Natural killer cell (primary cell): ENCODE results near the gene HYCC1. TPM values are rescaled to one million over a fixed set of nuclear protein-coding genes. Genes with fewer than 3 reads are reported as not detected.

ENCODE experiments used
- ATAC-seq, 3 donors: fragments of 150-1000 bp in 2 of 3; fragments of 200-7000 bp in 1 of 3; cut with Tn5 transposase; 1 replicate in 1 of 3; 2 replicates in 2 of 3; pipeline ENCODE4 v1.10.0; 2021; ENCODE audit warnings: mild to moderate bottlenecking in 2 of 3, moderate library complexity in 2 of 3
- DNase-seq, 2 donors: peaks; one replicate each; pipeline versions ENCODE4 v3.0.0 to v3.0.0-alpha.2; 2013 to 2021; ENCODE audit warnings: mixed read lengths in 1 of 2
- H3K27ac ChIP-seq: one replicate; pipeline ENCODE4 v1.5.1; 2013; ENCODE audit warnings: mild to moderate bottlenecking, low read length
- H3K27me3 ChIP-seq: one replicate; pipeline ENCODE4 v1.6.1; 2013; ENCODE audit warnings: low read length; ENCODE audit not compliant: control insufficient read depth, insufficient read depth
- H3K36me3 ChIP-seq: one replicate; pipeline ENCODE4 v1.6.1; 2013; ENCODE audit warnings: low read length; ENCODE audit not compliant: control insufficient read depth, insufficient read depth
- H3K4me1 ChIP-seq: one replicate; pipeline ENCODE4 v1.6.1; 2013; ENCODE audit warnings: low read length; ENCODE audit not compliant: control insufficient read depth, insufficient read depth
- H3K4me3 ChIP-seq: one replicate; pipeline ENCODE4 v1.5.1; 2013; ENCODE audit warnings: low read length
- H3K9me3 ChIP-seq: one replicate; pipeline ENCODE4 v1.6.1; 2013; ENCODE audit warnings: low read length; ENCODE audit not compliant: control insufficient read depth, insufficient read depth
- H3K27ac Mint-ChIP-seq, 2 donors: one replicate each; pipeline ENCODE4 v1.8.0; 2022; ENCODE audit warnings: mild to moderate bottlenecking in 2 of 2, mixed read lengths in 2 of 2, moderate library complexity in 1 of 2
- H3K27me3 Mint-ChIP-seq, 2 donors: one replicate each; pipeline ENCODE4 v1.8.0; 2022; ENCODE audit warnings: low read depth in 2 of 2, mixed read lengths in 2 of 2
- H3K36me3 Mint-ChIP-seq: one replicate; pipeline ENCODE4 v1.8.0; 2022; ENCODE audit warnings: mixed read lengths
- H3K4me1 Mint-ChIP-seq, 2 donors: one replicate each; pipeline ENCODE4 v1.8.0; 2022; ENCODE audit warnings: mixed read lengths in 2 of 2
- H3K4me3 Mint-ChIP-seq: one replicate; pipeline ENCODE4 v1.8.0; 2022; ENCODE audit warnings: mild to moderate bottlenecking, moderate library complexity, mixed read lengths
- H3K9me3 Mint-ChIP-seq, 2 donors: one replicate each; pipeline ENCODE4 v1.8.0; 2022; ENCODE audit warnings: mixed read lengths in 2 of 2
- CTCF ChIP-seq: fragments of 200-600 bp; IDR thresholded peaks from one replicate; pipeline ENCODE4 v1.8.0; 2022; ENCODE audit warnings: antibody characterized with exemption
- WGBS: methylation state at CpG from one replicate; pipeline ENCODE4 v1.1.7; 2013; ENCODE audit warnings: missing lambda C conversion rate; ENCODE audit not compliant: insufficient coverage; 5-methylcytosine and 5-hydroxymethylcytosine counted together
- intact Hi-C: fragments of 100-400 bp; cut with micrococcal nuclease; formaldehyde crosslinking; loops from one replicate; pipeline ENCODE4 v1.14.2; 2022
- total RNA-seq, 4 donors: library from RNA; stranded (reverse); fragments of 120-200 nt in 1 of 4; gene quantifications; one replicate each; pipeline versions ENCODE4 v1.2.3 to v1.2.4, GENCODE V29; 2013 to 2022

Gene HYCC1
- total RNA-seq, 3 donors from 2014 or later (not counting 1 experiment from before 2014, with no cell fraction given) = 30.1 to 44.8 (median 34.1) TPM

DNA sequence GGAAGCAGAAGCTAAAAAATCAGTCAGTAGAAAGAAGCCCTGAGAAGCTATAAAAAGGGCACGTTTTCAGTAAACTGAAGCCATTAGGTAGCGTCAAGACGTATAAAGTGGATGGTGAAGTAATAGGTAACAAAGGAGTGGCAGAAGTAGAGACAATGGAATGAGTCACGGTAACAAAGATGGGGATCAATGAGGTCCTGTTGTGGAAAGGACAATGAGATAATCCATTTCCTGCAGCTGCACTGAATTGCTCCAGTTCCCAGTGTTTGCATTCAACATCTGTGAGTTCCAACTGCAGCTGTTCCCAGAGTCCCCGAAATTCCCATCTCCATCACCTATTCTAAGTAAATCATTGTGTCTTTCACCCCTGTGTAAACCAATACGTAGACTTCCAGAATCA is 4.8 kb upstream of the HYCC1 start:
- intact Hi-C loops = loop anchor here (10.0 kb wide), 1 partner anchor 516 kb away; the partner anchor contains the start of gene TRA2A
- Histone ChIP-seq H3K27ac (no peak overlapping the region), H3K27me3 (no peaks in the 10 kb centered on the region), H3K4me3 (no peak overlapping the region), H3K36me3 (no peaks in the 10 kb centered on the region), H3K9me3 (no peaks in the 10 kb centered on the region), H3K4me1 (peaks cover 5% of the 10 kb centered on the region)
- Mint-ChIP-seq H3K9me3 (no peaks in the 10 kb centered on the region), H3K36me3 (no peaks in the 10 kb centered on the region), H3K4me1 (peaks cover 11 to 22% of the 10 kb centered on the region in 2 donors), H3K4me3 (no peak overlapping the region), H3K27ac (no peak overlapping the region), H3K27me3 (peaks cover 3 to 22% of the 10 kb centered on the region in 2 donors)
- TF ChIP-seq CTCF = no peak
- no peak for DNase-seq
- ATAC-seq = no peak
- whole genome bisulfite sequencing = 78% methylated on average over 6 of the region's 6 CpGs

GRCh38 chr7:23017309-23017708 is 3.4 kb upstream of the HYCC1 start:
- no peak for ATAC-seq
- H3K4me1 Mint-ChIP-seq = peaks cover 11 to 23% of the 10 kb centered on the region in 2 donors
- peaks cover 14% of the 10 kb centered on the region for H3K4me1 ChIP-seq
- peaks cover 3 to 14% of the 10 kb centered on the region in 2 donors for H3K27me3 Mint-ChIP-seq
- no peaks in the 10 kb centered on the region for H3K9me3 Mint-ChIP-seq
- no peaks in the 10 kb centered on the region for H3K36me3 Mint-ChIP-seq
- no peak for DNase-seq
- no peak overlapping the region for H3K4me3 Mint-ChIP-seq
- intact Hi-C loops = loop anchor here (10.0 kb wide), 1 partner anchor 517 kb away; the partner anchor contains the start of gene TRA2A
- no peak overlapping the region for H3K4me3 ChIP-seq
- no peaks in the 10 kb centered on the region for H3K36me3 ChIP-seq
- 12% methylated on average over 3 of the region's 3 CpGs for WGBS
- TF ChIP-seq CTCF = no peak
- no peak overlapping the region for H3K27ac Mint-ChIP-seq
- H3K27me3 ChIP-seq = no peaks in the 10 kb centered on the region
- H3K9me3 ChIP-seq = no peaks in the 10 kb centered on the region
- H3K27ac ChIP-seq = peak overlapping the region; percentile 5

DNA sequence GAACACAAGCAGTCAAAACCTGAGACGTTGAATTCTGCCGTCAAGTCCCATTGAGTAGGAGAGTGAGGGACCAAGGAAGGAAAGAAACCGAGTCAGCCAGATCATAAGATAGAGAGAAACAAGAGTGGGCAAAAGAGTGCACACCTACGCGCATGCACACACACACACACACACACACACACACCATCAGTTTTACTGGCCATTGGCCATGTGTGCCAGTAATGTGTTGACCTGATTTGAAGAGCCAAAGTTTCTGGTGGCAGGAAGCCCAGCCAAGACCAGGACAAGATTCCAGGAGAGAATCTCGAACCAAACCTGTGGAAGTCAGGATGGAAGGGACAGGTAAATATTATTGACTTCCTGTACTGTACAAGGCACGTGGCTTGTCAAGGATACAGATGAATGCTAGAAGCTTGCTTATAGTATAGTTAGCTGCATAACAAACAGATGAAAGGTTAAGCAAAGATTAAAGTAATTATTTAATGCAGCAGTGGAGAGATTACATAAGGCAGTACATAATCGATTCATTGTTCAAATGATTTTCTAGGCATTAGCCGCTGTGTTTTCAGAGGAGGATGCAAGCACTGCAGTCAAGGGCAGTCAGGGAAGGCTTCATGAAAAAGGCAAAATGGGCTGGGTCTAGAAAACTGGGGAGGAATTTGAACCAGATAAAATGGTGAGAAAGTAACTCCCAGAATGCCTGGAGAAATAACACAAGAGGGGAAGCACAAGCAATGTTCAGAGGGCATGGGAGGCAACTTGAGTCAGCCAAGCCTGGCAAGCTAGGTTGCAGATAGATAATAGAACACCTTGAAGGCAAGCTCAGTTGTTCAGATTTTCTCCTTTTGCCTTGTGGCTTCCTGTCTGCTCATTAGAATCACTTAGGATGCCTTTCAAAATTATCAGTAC is 2.7 kb upstream of the HYCC1 start:
- H3K27ac Mint-ChIP-seq = no peak overlapping the region
- Histone ChIP-seq H3K36me3 (no peaks in the 10 kb centered on the region), H3K4me1 (peaks cover 14% of the 10 kb centered on the region), H3K9me3 (no peaks in the 10 kb centered on the region), H3K27ac (peak overlapping the region; percentile 5), H3K4me3 (no peak overlapping the region), H3K27me3 (no peaks in the 10 kb centered on the region)
- DNase-seq = no peak
- H3K27me3 Mint-ChIP-seq = peaks cover 3 to 11% of the 10 kb centered on the region in 2 donors
- no peak overlapping the region for H3K4me3 Mint-ChIP-seq
- whole genome bisulfite sequencing = 93% methylated on average over 6 of the region's 9 CpGs
- H3K4me1 Mint-ChIP-seq = peaks cover 11 to 23% of the 10 kb centered on the region in 2 donors
- no peak for TF ChIP-seq CTCF
- H3K36me3 Mint-ChIP-seq = no peaks in the 10 kb centered on the region
- intact Hi-C loops = loop anchor here (10.0 kb wide), 1 partner anchor 518 kb away; the partner anchor contains the start of gene TRA2A
- ATAC-seq = no peak
- no peaks in the 10 kb centered on the region for H3K9me3 Mint-ChIP-seq
